GM23338 (cell line): ENCODE results near the gene ELOF1. TPM values are rescaled to one million over a fixed set of nuclear protein-coding genes. Genes with fewer than 3 reads are reported as not detected.

Source experiments
- ATAC-seq: fragments of 200-7000 bp; cut with Tn5 transposase; 3 replicates; pipeline ENCODE4 v1.9.1; 2020
- DNase-seq: peaks from one replicate; pipeline ENCODE4 v3.0.0-alpha.2; 2015; ENCODE audit warnings: low spot score
- H2AFZ ChIP-seq: fragments of 200-600 bp; sonication (generic); 2 replicates; pipeline ENCODE4 v1.8.0; 2016; ENCODE audit warnings: antibody characterized with exemption, mild to moderate bottlenecking, moderate library complexity
- H3F3A ChIP-seq: fragments of 200-600 bp; sonication (generic); replicated peaks from 2 replicates; pipeline ENCODE4 v1.8.0; 2017; ENCODE audit warnings: antibody characterized with exemption, mixed run types, low read depth
- H3K27ac ChIP-seq: fragments of 200-600 bp; sonication (generic); 2 replicates; pipeline ENCODE4 v1.6.1; 2016; ENCODE audit warnings: low read depth
- H3K27me3 ChIP-seq: fragments of 200-600 bp; sonication (generic); 2 replicates; pipeline ENCODE4 v1.8.0; 2016; ENCODE audit warnings: mild to moderate bottlenecking, mixed run types, moderate library complexity; ENCODE audit not compliant: insufficient read depth
- H3K36me3 ChIP-seq: fragments of 200-600 bp; sonication (generic); 2 replicates; pipeline ENCODE4 v1.8.0; 2016; ENCODE audit warnings: mild to moderate bottlenecking; ENCODE audit not compliant: insufficient read depth
- H3K4me1 ChIP-seq: fragments of 200-600 bp; sonication (generic); 2 replicates; pipeline ENCODE4 v1.8.0; 2016; ENCODE audit warnings: mild to moderate bottlenecking, moderate library complexity; ENCODE audit not compliant: insufficient read depth
- H3K4me2 ChIP-seq: fragments of 200-600 bp; sonication (generic); 2 replicates; pipeline ENCODE4 v1.7.1; 2017; ENCODE audit warnings: mixed run types
- H3K4me3 ChIP-seq: fragments of 200-600 bp; sonication (generic); 2 replicates; pipeline ENCODE4 v1.6.1; 2016; ENCODE audit warnings: mixed run types
- H3K79me2 ChIP-seq: fragments of 200-600 bp; sonication (generic); replicated peaks from 2 replicates; pipeline ENCODE4 v1.8.0; 2017; ENCODE audit warnings: mild to moderate bottlenecking; ENCODE audit not compliant: insufficient read depth
- H3K9me2 ChIP-seq: fragments of 200-600 bp; sonication (generic); 2 replicates; pipeline ENCODE4 v1.8.0; 2017; ENCODE audit not compliant: insufficient read depth
- H4K20me1 ChIP-seq: fragments of 200-600 bp; sonication (generic); replicated peaks from 2 replicates; pipeline ENCODE4 v1.8.0; 2017; ENCODE audit warnings: mild to moderate bottlenecking; ENCODE audit not compliant: insufficient read depth
- H3K27ac Mint-ChIP-seq: 2 replicates; pipeline ENCODE4 v1.8.0; 2020; ENCODE audit warnings: inconsistent platforms, mild to moderate bottlenecking, moderate library complexity, mixed read lengths
- H3K27me3 Mint-ChIP-seq: 3 replicates; pipeline ENCODE4 v1.8.0; 2022; ENCODE audit warnings: low read depth, mild to moderate bottlenecking, moderate library complexity, mixed read lengths, inconsistent platforms; ENCODE audit not compliant: insufficient read depth, poor library complexity
- H3K36me3 Mint-ChIP-seq: 3 replicates; pipeline ENCODE4 v1.8.0; 2021; ENCODE audit warnings: low read depth, mild to moderate bottlenecking, inconsistent platforms, moderate library complexity, mixed read lengths
- H3K4me1 Mint-ChIP-seq: 3 replicates; pipeline ENCODE4 v1.8.0; 2020; ENCODE audit warnings: mild to moderate bottlenecking, inconsistent platforms, mixed read lengths
- H3K4me3 Mint-ChIP-seq: 3 replicates; pipeline ENCODE4 v1.8.0; 2021; ENCODE audit warnings: moderate library complexity, mild to moderate bottlenecking, inconsistent platforms, mixed read lengths
- H3K9me3 Mint-ChIP-seq: 3 replicates; pipeline ENCODE4 v1.8.0; 2020; ENCODE audit warnings: moderate library complexity, mild to moderate bottlenecking, inconsistent platforms, mixed read lengths
- CREB1 ChIP-seq: fragments of 250-450 bp; sonication (Bioruptor Pico); IDR thresholded peaks from 2 replicates; pipeline ENCODE4 v1.5.0; 2020; ENCODE audit warnings: low read depth, mild to moderate bottlenecking, moderate library complexity
- CTCF ChIP-seq, 2 experiments: fragments of 200-600 bp in 1 of 2; sonication (generic) in 1 of 2; conservative IDR thresholded peaks; 2 replicates each; pipeline versions ENCODE4 v1.5.1 to v1.6.1; 2016 to 2017; ENCODE audit warnings: antibody characterized with exemption in 2 of 2, low read depth in 2 of 2, mild to moderate bottlenecking in 2 of 2, moderate library complexity in 1 of 2
- ETS1 ChIP-seq: IDR thresholded peaks from 2 replicates; pipeline ENCODE4 v1.6.1; 2016; ENCODE audit warnings: antibody characterized with exemption
- EZH2 ChIP-seq: fragments of 200-600 bp; sonication (generic); IDR thresholded peaks from one replicate; pipeline ENCODE4 v1.8.0; 2017; ENCODE audit warnings: antibody characterized with exemption, mild to moderate bottlenecking, low read depth; ENCODE audit not compliant: unreplicated experiment
- EZH2phosphoT487 ChIP-seq: fragments of 200-600 bp; sonication (generic); IDR thresholded peaks from one replicate; pipeline ENCODE4 v1.8.1; 2018; ENCODE audit warnings: antibody characterized with exemption; ENCODE audit not compliant: unreplicated experiment
- JUNB ChIP-seq: IDR thresholded peaks from one replicate; pipeline ENCODE4 v1.6.1; 2016; ENCODE audit warnings: antibody characterized with exemption; ENCODE audit not compliant: unreplicated experiment
- NANOG ChIP-seq: IDR thresholded peaks from 2 replicates; pipeline ENCODE4 v1.6.1; 2016; ENCODE audit warnings: antibody characterized with exemption, borderline replicate concordance
- POLR2AphosphoS5 ChIP-seq: IDR thresholded peaks from 2 replicates; pipeline ENCODE4 v1.6.1; 2016; ENCODE audit warnings: antibody characterized with exemption, low read depth
- STAT1 ChIP-seq: IDR thresholded peaks from one replicate; pipeline ENCODE4 v1.6.1; 2016; ENCODE audit warnings: antibody characterized with exemption; ENCODE audit not compliant: unreplicated experiment
- ZNF114 ChIP-seq: fragments of 250-450 bp; sonication (Bioruptor Pico); IDR thresholded peaks from 2 replicates; pipeline ENCODE4 v1.5.0; 2020; ENCODE audit warnings: mild to moderate bottlenecking, moderate library complexity
- polyA plus RNA-seq: library from polyadenylated mRNA; unstranded; fragments of >200 nt; fragmentation: Nextera tagmentation; extraction: Ambion mirVana; gene quantifications from 2 replicates; pipeline ENCODE4 v1.2.1, GENCODE V29; 2016
- total RNA-seq: library from RNA; depleted of rRNA; stranded (reverse); fragments of >200 nt; shearing (Covaris generic); gene quantifications from 2 replicates; pipeline ENCODE4 v1.2.3, GENCODE V29; 2014
- TF ChIP-seq, protein P1 (sequence below): fragments of 250-450 bp; sonication (Bioruptor Pico); IDR thresholded peaks from 2 replicates; pipeline ENCODE4 v1.5.0; 2020; ENCODE audit warnings: mild to moderate bottlenecking, moderate library complexity

The ELOF1 gene
- total and polyA plus RNA-seq, 2 experiments from 2014 or later, result 73.3 to 103 TPM

DNA sequence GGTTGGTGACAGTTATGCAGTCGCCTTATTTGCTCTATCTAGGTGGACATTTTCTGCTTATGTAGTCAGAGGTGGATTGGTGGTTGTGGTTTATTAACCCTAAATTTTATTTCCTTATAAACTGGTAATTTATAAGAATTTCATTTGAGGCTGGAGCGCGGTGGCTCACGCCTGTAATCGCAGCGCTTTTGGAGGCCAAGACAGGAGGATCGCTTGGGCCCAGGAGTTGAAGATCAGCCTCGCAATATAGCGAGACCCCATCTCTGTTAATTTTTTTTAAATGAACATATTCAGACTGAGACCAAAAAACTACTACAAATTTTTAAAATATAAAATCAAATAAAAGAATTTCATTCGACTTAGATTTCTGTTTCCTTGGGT is 39.1 kb upstream of the ELOF1 start (continued):
- no peak for TF ChIP-seq ETS1
- TF ChIP-seq EZH2, result no peak

GRCh38 chr19:11597202-11598102 is 38.4 kb upstream of the ELOF1 start, which contains the start of gene ZNF627:
TSS of gene ZNF627 (plus strand) at chr19:11597483. CDS start at chr19:11597628, 145 bp downstream.
- H2AFZ ChIP-seq, result peak within 1 kb of the TSS; percentile 44; the same call in 1 of the 2 replicates
- peak within 1 kb of the TSS; percentile 97 for H3K4me3 Mint-ChIP-seq
- TF ChIP-seq EZH2 (no peak), JUNB (no peak), POLR2AphosphoS5 (peak; percentile 99), NANOG (no peak), EZH2phosphoT487 (no peak), CTCF (conservative IDR thresholded peaks at IDR 0.05; ENCODE audit: low read depth in 2 of 2) (peak; percentile 17; a peak in 3 of 4 replicates), ETS1 (no peak), CREB1 (CRISPR knock-in tag) (peak; percentile 85), ZNF114 (CRISPR knock-in tag) (no peak), STAT1 (no peak)
- TF ChIP-seq, protein P1, sequence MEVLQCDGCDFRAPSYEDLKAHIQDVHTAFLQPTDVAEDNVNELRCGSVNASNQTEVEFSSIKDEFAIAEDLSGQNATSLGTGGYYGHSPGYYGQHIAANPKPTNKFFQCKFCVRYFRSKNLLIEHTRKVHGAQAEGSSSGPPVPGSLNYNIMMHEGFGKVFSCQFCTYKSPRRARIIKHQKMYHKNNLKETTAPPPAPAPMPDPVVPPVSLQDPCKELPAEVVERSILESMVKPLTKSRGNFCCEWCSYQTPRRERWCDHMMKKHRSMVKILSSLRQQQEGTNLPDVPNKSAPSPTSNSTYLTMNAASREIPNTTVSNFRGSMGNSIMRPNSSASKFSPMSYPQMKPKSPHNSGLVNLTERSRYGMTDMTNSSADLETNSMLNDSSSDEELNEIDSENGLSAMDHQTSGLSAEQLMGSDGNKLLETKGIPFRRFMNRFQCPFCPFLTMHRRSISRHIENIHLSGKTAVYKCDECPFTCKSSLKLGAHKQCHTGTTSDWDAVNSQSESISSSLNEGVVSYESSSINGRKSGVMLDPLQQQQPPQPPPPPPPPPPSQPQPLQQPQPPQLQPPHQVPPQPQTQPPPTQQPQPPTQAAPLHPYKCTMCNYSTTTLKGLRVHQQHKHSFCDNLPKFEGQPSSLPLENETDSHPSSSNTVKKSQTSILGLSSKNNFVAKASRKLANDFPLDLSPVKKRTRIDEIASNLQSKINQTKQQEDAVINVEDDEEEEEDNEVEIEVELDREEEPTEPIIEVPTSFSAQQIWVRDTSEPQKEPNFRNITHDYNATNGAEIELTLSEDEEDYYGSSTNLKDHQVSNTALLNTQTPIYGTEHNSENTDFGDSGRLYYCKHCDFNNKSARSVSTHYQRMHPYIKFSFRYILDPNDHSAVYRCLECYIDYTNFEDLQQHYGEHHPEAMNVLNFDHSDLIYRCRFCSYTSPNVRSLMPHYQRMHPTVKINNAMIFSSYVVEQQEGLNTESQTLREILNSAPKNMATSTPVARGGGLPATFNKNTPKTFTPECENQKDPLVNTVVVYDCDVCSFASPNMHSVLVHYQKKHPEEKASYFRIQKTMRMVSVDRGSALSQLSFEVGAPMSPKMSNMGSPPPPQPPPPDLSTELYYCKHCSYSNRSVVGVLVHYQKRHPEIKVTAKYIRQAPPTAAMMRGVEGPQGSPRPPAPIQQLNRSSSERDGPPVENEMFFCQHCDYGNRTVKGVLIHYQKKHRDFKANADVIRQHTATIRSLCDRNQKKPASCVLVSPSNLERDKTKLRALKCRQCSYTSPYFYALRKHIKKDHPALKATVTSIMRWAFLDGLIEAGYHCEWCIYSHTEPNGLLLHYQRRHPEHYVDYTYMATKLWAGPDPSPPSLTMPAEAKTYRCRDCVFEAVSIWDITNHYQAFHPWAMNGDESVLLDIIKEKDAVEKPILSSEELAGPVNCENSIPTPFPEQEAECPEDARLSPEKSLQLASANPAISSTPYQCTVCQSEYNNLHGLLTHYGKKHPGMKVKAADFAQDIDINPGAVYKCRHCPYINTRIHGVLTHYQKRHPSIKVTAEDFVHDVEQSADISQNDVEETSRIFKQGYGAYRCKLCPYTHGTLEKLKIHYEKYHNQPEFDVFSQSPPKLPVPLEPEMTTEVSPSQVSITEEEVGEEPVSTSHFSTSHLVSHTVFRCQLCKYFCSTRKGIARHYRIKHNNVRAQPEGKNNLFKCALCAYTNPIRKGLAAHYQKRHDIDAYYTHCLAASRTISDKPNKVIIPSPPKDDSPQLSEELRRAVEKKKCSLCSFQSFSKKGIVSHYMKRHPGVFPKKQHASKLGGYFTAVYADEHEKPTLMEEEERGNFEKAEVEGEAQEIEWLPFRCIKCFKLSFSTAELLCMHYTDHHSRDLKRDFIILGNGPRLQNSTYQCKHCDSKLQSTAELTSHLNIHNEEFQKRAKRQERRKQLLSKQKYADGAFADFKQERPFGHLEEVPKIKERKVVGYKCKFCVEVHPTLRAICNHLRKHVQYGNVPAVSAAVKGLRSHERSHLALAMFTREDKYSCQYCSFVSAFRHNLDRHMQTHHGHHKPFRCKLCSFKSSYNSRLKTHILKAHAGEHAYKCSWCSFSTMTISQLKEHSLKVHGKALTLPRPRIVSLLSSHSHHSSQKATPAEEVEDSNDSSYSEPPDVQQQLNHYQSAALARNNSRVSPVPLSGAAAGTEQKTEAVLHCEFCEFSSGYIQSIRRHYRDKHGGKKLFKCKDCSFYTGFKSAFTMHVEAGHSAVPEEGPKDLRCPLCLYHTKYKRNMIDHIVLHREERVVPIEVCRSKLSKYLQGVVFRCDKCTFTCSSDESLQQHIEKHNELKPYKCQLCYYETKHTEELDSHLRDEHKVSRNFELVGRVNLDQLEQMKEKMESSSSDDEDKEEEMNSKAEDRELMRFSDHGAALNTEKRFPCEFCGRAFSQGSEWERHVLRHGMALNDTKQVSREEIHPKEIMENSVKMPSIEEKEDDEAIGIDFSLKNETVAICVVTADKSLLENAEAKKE (CRISPR knock-in tag), result no peak

More at GRCh38 chr19:11597202-11598102, 38.4 kb upstream of the ELOF1 start, which contains the start of gene ZNF627:
- DNase-seq (peak; percentile 100), ATAC-seq (peak; percentile 98)
- Histone ChIP-seq H3K4me2 (peak within 1 kb of the TSS; percentile 84), H3K4me1 (peaks cover 10% of the 10 kb centered on the region), H4K20me1 (peaks cover 20% of the 10 kb centered on the region), H3F3A (no peaks in the 10 kb centered on the region; the same call in 1 of the 2 replicates), H3K4me3 (peak within 1 kb of the TSS; percentile 97), H3K36me3 (peaks cover 9% of the 10 kb centered on the region), H3K27me3 (no peaks in the 10 kb centered on the region), H3K27ac (peak within 1 kb of the TSS; percentile 91), H3K9me2 (no peaks in the 10 kb centered on the region), H3K79me2 (peaks cover 49% of the 10 kb centered on the region)
- Mint-ChIP-seq H3K27ac (peak within 1 kb of the TSS; percentile 98), H3K27me3 (peaks cover 4% of the 10 kb centered on the region), H3K36me3 (peaks cover 43% of the 10 kb centered on the region), H3K9me3 (peaks cover under 1% of the 10 kb centered on the region; the same call in 2 of the 3 replicates), H3K4me1 (peaks cover 15% of the 10 kb centered on the region)
